Tibial nerve (tissue), 4 donors: ENCODE results near the gene HECTD2. TPM values are rescaled to one million over a fixed set of nuclear protein-coding genes. Genes with fewer than 3 reads are reported as not detected.
A peak's percentile ranks its signal among the peaks of the same experiment; 100 is the strongest.

ENCODE experiments used
- DNase-seq, 2 donors: peaks; one replicate each; pipeline ENCODE4 v3.0.0-alpha.2; 2019; ENCODE audit warnings: low spot score in 2 of 2
- H3K27ac ChIP-seq, 4 donors: fragments of 200-600 bp; sonication (generic) in 3 of 4; one replicate each; pipeline ENCODE4 v1.5.1; 2017 to 2019; ENCODE audit warnings: mild to moderate bottlenecking in 1 of 4
- H3K27me3 ChIP-seq, 2 donors: fragments of 200-600 bp; sonication (generic) in 1 of 2; one replicate each; pipeline versions ENCODE4 v1.5.1 to v1.6.0; 2017 to 2019
- H3K36me3 ChIP-seq, 3 donors: fragments of 200-600 bp; sonication (generic); one replicate each; pipeline ENCODE4 v1.5.1; 2018 to 2019
- H3K4me1 ChIP-seq, 4 donors: fragments of 200-600 bp; sonication (generic) in 3 of 4; one replicate each; pipeline ENCODE4 v1.5.1; 2017 to 2019
- H3K4me3 ChIP-seq, 4 donors: fragments of 200-600 bp; sonication (generic) in 3 of 4; one replicate each; pipeline ENCODE4 v1.5.1; 2017 to 2019; ENCODE audit warnings: mild to moderate bottlenecking in 1 of 4, moderate library complexity in 1 of 4
- H3K9me3 ChIP-seq, 4 donors: fragments of 200-600 bp; sonication (generic) in 3 of 4; one replicate each; pipeline ENCODE4 v1.5.1; 2017 to 2019
- EP300 ChIP-seq, 2 donors: sonication (generic); formaldehyde crosslinking; IDR thresholded peaks; one replicate each; pipeline ENCODE4 v1.6.1; 2017; ENCODE audit warnings: antibody characterized with exemption in 2 of 2, mild to moderate bottlenecking in 1 of 2
- POLR2A ChIP-seq, 2 donors: fragments of 450-650 bp; IDR thresholded peaks; one replicate each; pipeline ENCODE4 v1.6.1; 2017; ENCODE audit warnings: antibody characterized with exemption in 2 of 2, mild to moderate bottlenecking in 2 of 2, moderate library complexity in 2 of 2
- WGBS, 2 donors: methylation state at CpG; one replicate each; pipeline ENCODE4 v1.1.5; 2018; 5-methylcytosine and 5-hydroxymethylcytosine counted together
- total RNA-seq, 4 donors: library from RNA; depleted of rRNA; stranded (reverse); fragments of >200 nt; gene quantifications; one replicate each; pipeline ENCODE4 v1.1.0, GENCODE V29; 2016
- TF ChIP-seq, protein P1 (sequence below), 5 experiments: fragments of 200-600 bp in 3 of 5; fragments of 450-650 bp in 2 of 5; sonication (generic) in 3 of 5; IDR thresholded peaks; one replicate each; pipeline ENCODE4 v1.5.1; 2016 to 2019; ENCODE audit warnings: antibody characterized with exemption in 5 of 5, mild to moderate bottlenecking in 3 of 5, moderate library complexity in 2 of 5

The HECTD2 gene
- total RNA-seq, 4 donors from 2014 or later: 23.5 to 33.4 (median 26.1) TPM

DNA sequence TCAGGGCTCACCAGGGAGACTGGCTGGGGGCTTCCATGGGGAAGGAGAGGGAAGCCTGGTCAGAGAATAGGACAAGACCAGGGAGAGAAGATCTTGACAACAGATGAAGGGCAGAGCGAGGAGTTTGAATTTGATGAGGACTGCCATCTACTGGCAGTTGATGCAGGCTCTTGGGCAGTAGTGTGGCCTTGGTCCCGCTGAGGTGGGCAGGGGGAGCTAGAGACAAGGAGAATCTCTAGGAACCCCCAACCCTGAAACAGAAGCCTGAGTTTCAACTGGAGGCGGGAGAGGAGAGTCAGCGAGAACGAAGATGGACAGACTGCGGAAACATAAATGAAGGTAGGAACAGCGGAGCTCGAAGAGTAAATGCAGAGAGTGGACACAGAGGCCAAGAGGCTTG, 141.7 kb downstream of the HECTD2 start:
- WGBS, 2 donors: 44% methylated on average over 8 of the region's 8 CpGs

DNA sequence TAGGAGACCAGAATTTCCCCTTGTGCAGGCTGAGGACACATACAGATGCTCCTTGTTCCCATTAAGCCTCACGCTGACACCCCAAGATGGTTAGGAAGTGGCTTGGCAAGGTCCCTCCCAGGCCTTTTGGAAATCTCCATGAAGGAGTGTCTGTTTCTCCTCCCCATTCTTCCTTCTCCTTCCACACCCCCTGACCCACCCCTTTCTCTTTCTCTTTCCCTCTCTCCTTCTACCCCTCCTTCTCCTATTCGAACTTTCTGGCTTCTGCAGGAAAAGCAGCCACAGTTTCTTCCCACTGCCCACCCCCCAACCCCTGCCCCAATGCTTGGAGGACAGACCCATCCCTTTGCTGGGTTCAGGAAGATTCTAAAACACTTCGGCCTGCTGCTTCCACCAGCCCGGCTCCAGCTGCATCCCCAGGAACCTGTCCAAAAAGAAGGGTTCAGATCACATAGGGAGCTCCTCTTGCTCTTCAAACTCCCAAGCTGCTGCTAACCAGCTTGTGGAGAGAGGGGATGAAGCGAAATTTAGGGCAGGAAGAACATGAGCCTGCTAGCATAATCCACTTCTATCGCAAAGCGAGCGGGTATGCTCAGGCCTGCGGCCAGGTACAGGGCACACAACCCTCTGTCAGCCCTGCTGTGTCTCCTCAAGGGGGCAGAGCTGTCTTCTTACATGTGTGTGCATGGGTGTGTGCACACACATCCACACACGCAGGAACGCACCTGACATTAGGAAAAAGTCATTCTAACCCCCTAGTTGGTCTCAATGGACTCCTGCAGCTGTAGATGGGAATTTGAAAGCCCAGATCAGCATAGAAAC, 142.3 kb downstream of the HECTD2 start:
- no peak for DNase-seq
- WGBS, 2 donors: 70 to 79% methylated on average over 11 of the region's 11 CpGs
- Histone ChIP-seq H3K4me3 (no peak overlapping the region), H3K27me3 (no peaks in the 10 kb centered on the region), H3K4me1 (no peaks in the 10 kb centered on the region), H3K9me3 (no peaks in the 10 kb centered on the region), H3K36me3 (no peaks in the 10 kb centered on the region), H3K27ac (no peak overlapping the region)
- no peak for TF ChIP-seq POLR2A (IDR thresholded peaks at IDR 0.05)
- TF ChIP-seq, protein P1, sequence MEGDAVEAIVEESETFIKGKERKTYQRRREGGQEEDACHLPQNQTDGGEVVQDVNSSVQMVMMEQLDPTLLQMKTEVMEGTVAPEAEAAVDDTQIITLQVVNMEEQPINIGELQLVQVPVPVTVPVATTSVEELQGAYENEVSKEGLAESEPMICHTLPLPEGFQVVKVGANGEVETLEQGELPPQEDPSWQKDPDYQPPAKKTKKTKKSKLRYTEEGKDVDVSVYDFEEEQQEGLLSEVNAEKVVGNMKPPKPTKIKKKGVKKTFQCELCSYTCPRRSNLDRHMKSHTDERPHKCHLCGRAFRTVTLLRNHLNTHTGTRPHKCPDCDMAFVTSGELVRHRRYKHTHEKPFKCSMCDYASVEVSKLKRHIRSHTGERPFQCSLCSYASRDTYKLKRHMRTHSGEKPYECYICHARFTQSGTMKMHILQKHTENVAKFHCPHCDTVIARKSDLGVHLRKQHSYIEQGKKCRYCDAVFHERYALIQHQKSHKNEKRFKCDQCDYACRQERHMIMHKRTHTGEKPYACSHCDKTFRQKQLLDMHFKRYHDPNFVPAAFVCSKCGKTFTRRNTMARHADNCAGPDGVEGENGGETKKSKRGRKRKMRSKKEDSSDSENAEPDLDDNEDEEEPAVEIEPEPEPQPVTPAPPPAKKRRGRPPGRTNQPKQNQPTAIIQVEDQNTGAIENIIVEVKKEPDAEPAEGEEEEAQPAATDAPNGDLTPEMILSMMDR (IDR thresholded peaks at IDR 0.05): peak in 1 of 5 experiments; percentile 20

More for the DNA sequence above, 141.7 kb downstream of the HECTD2 start:
- H3K9me3 ChIP-seq: no peaks in the 10 kb centered on the region
- H3K27ac ChIP-seq: no peak overlapping the region
- DNase-seq: no peak
- no peaks in the 10 kb centered on the region for H3K4me1 ChIP-seq
- no peaks in the 10 kb centered on the region for H3K36me3 ChIP-seq
- H3K27me3 ChIP-seq: no peaks in the 10 kb centered on the region
- TF ChIP-seq EP300 (IDR thresholded peaks at IDR 0.05): no peak
- TF ChIP-seq POLR2A (IDR thresholded peaks at IDR 0.05): no peak
- TF ChIP-seq, protein P1 (IDR thresholded peaks at IDR 0.05): peak; percentile 14 to 53 (median 34)
- H3K4me3 ChIP-seq: no peak overlapping the region

DNA sequence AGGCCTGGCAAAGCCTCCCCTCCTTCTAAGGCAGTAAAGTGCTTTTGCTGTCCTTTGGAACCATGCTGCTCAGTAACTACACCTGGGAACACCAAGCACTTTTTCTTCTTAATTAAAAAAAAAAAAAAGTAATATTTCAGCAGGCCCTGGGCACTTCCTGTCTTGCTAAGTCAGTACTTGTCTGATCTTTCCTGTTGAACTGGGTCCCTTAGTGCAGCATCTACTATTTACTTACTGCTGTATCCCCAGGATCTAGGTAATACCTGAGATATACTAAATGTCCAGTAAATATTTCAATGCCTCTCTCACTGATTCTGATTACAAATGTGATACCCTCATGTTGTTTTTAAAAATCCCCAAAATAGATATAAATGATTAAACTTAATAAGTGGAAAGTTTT, 145.3 kb downstream of the HECTD2 start:
- Histone ChIP-seq H3K4me1 (peaks cover 0 to 5% (median 0%) of the 10 kb centered on the region in 4 donors), H3K27ac (no peak overlapping the region), H3K36me3 (no peaks in the 10 kb centered on the region), H3K9me3 (no peaks in the 10 kb centered on the region), H3K27me3 (no peaks in the 10 kb centered on the region), H3K4me3 (no peak overlapping the region)
- DNase-seq: no peak
- TF ChIP-seq, protein P1 (IDR thresholded peaks at IDR 0.05): no peak
- TF ChIP-seq POLR2A (IDR thresholded peaks at IDR 0.05): no peak
- no peak for TF ChIP-seq EP300 (IDR thresholded peaks at IDR 0.05)

DNA sequence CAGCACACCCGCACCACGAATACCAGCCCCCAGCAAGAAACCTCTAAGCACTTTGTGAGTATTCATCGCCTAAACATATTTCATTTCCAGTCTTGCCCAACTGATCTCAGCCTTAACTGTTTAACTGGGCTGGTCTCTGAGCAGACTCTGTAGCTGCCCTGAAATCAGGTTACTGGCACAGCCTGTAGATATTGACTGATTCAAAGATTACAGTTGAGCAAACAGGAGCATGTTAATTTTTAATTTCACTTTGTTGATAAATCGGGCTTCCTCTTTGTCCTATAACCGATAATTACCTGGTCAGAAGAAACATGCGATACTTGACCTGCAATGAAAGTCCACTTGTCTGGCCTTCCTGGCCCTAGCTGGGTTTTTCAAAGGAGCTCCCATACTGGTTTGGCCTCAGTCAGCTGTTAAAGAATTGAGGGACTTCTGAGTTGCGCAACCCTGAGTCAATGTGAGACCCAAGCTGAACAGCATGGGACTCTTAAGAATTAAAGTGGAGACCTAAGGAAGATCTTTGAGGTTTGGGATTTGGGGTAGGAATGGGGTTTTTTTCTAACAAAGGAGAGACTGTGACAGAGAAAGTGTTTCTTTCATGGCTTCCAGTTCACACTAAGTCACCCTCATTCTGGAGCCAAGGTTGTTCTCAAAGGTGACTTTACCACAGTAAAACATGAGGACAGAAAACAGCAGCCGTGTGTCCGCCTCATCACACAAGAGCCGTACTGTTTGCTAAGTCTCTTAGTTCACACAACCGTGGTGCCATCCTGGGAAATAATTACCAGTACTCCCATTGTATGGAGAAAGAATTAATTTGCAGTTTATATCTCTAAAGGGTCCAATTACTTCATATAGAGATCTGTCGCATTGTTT, 146.8 kb downstream of the HECTD2 start:
- peaks cover 0 to 5% (median 2%) of the 10 kb centered on the region in 4 donors for H3K4me1 ChIP-seq
- peak overlapping the region in 2 of 4 donors; percentile 1 to 11 for H3K27ac ChIP-seq
- H3K36me3 ChIP-seq: no peaks in the 10 kb centered on the region
- H3K9me3 ChIP-seq: no peaks in the 10 kb centered on the region
- TF ChIP-seq, protein P1 (IDR thresholded peaks at IDR 0.05): no peak
- TF ChIP-seq EP300 (IDR thresholded peaks at IDR 0.05) (no peak), POLR2A (IDR thresholded peaks at IDR 0.05) (no peak)
- no peaks in the 10 kb centered on the region for H3K27me3 ChIP-seq
- DNase-seq: no peak
- H3K4me3 ChIP-seq: no peak overlapping the region
- WGBS, 2 donors: 80 to 83% methylated on average over 12 of the region's 12 CpGs
